Hepatocyte (in vitro differentiated cells): ENCODE results near the gene STOM. TPM values are rescaled to one million over a fixed set of nuclear protein-coding genes. Genes with fewer than 3 reads are reported as not detected.
A peak's percentile ranks its signal among the peaks of the same experiment; 100 is the strongest.

ENCODE experiments used
- DNase-seq: peaks from one replicate; pipeline ENCODE4 v3.0.0-alpha.2; 2016; ENCODE audit warnings: low spot score
- H2AFZ ChIP-seq: fragments of 200-600 bp; sonication (generic); 2 replicates; pipeline ENCODE4 v1.6.0; 2016; ENCODE audit warnings: antibody characterized with exemption, mild to moderate bottlenecking
- H3K27ac ChIP-seq: fragments of 200-600 bp; sonication (generic); 2 replicates; pipeline ENCODE4 v1.5.1; 2016; ENCODE audit warnings: mild to moderate bottlenecking
- H3K27me3 ChIP-seq: fragments of 200-600 bp; sonication (generic); 2 replicates; pipeline ENCODE4 v1.6.1; 2016
- H3K36me3 ChIP-seq: fragments of 200-600 bp; sonication (generic); replicated peaks from 2 replicates; pipeline ENCODE4 v1.5.1; 2016; ENCODE audit warnings: low read depth; ENCODE audit not compliant: insufficient read depth
- H3K4me1 ChIP-seq: fragments of 200-600 bp; sonication (generic); 2 replicates; pipeline ENCODE4 v1.5.1; 2016; ENCODE audit warnings: mild to moderate bottlenecking, moderate library complexity; ENCODE audit not compliant: insufficient read depth
- H3K4me2 ChIP-seq: fragments of 200-600 bp; sonication (generic); 2 replicates; pipeline ENCODE4 v1.6.0; 2016
- H3K4me3 ChIP-seq: fragments of 200-600 bp; sonication (generic); 2 replicates; pipeline ENCODE4 v1.5.1; 2016; ENCODE audit warnings: mild to moderate bottlenecking
- H3K79me2 ChIP-seq: fragments of 200-600 bp; sonication (generic); 2 replicates; pipeline ENCODE4 v1.6.0; 2017; ENCODE audit warnings: mild to moderate bottlenecking
- H3K9me2 ChIP-seq: fragments of 200-600 bp; sonication (generic); replicated peaks from 2 replicates; pipeline ENCODE4 v1.6.0; 2017; ENCODE audit warnings: mild to moderate bottlenecking; ENCODE audit not compliant: insufficient read depth
- H3K9me3 ChIP-seq: fragments of 200-600 bp; sonication (generic); 2 replicates; pipeline ENCODE4 v1.5.1; 2016; ENCODE audit warnings: low read depth, mild to moderate bottlenecking
- H4K20me1 ChIP-seq: fragments of 200-600 bp; sonication (generic); 2 replicates; pipeline ENCODE4 v1.6.0; 2016; ENCODE audit warnings: mild to moderate bottlenecking; ENCODE audit not compliant: insufficient read depth, poor library complexity, severe bottlenecking
- EZH2 ChIP-seq: fragments of 200-600 bp; sonication (generic); IDR thresholded peaks from 2 replicates; pipeline ENCODE4 v1.6.1; 2016; ENCODE audit warnings: antibody characterized with exemption, mild to moderate bottlenecking, borderline replicate concordance
- EZH2phosphoT487 ChIP-seq: fragments of 200-600 bp; sonication (generic); IDR thresholded peaks from one replicate; pipeline ENCODE4 v1.6.1; 2018; ENCODE audit warnings: antibody characterized with exemption, mild to moderate bottlenecking, low read depth, moderate library complexity; ENCODE audit not compliant: unreplicated experiment, severe bottlenecking
- WGBS: methylation state at CpG from one replicate; pipeline ENCODE4 v1.1.6; 2016; ENCODE audit warnings: low lambda C conversion rate; ENCODE audit errors: missing lambda C conversion rate; 5-methylcytosine and 5-hydroxymethylcytosine counted together
- polyA plus RNA-seq: library from polyadenylated mRNA; unstranded; fragments of >200 nt; fragmentation: Nextera tagmentation; extraction: Ambion mirVana; gene quantifications from 2 replicates; pipeline ENCODE4 v1.2.1, GENCODE V29; 2016
- total RNA-seq: library from RNA; depleted of rRNA; stranded (reverse); fragments of >200 nt; gene quantifications from 2 replicates; pipeline ENCODE4 v1.2.3, GENCODE V29; 2014
- TF ChIP-seq, protein P1 (sequence below): fragments of 200-600 bp; sonication (generic); IDR thresholded peaks from 2 replicates; pipeline ENCODE4 v1.5.1; 2016; ENCODE audit warnings: antibody characterized with exemption, mild to moderate bottlenecking; ENCODE audit not compliant: poor library complexity

STOM gene
- total and polyA plus RNA-seq, 2 experiments from 2014 or later, result 85.5 to 130 TPM

- no peaks in the 10 kb centered on the region for H4K20me1 ChIP-seq
- H3K4me3 ChIP-seq, result no peak overlapping the region
- no peaks in the 10 kb centered on the region for H3K36me3 ChIP-seq
- peak overlapping the region; percentile 82 for H3K27ac ChIP-seq
- TF ChIP-seq EZH2, result no peak
- TF ChIP-seq, protein P1, sequence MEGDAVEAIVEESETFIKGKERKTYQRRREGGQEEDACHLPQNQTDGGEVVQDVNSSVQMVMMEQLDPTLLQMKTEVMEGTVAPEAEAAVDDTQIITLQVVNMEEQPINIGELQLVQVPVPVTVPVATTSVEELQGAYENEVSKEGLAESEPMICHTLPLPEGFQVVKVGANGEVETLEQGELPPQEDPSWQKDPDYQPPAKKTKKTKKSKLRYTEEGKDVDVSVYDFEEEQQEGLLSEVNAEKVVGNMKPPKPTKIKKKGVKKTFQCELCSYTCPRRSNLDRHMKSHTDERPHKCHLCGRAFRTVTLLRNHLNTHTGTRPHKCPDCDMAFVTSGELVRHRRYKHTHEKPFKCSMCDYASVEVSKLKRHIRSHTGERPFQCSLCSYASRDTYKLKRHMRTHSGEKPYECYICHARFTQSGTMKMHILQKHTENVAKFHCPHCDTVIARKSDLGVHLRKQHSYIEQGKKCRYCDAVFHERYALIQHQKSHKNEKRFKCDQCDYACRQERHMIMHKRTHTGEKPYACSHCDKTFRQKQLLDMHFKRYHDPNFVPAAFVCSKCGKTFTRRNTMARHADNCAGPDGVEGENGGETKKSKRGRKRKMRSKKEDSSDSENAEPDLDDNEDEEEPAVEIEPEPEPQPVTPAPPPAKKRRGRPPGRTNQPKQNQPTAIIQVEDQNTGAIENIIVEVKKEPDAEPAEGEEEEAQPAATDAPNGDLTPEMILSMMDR, result no peak
- no peak for TF ChIP-seq EZH2phosphoT487
- no peaks in the 10 kb centered on the region for H3K27me3 ChIP-seq
- peaks cover 22% of the 10 kb centered on the region for H3K79me2 ChIP-seq
- no peaks in the 10 kb centered on the region for H3K9me3 ChIP-seq
- no peak overlapping the region for H3K4me2 ChIP-seq
- no peaks in the 10 kb centered on the region for H3K9me2 ChIP-seq
- H3K4me1 ChIP-seq, result peaks cover 47% of the 10 kb centered on the region
- 71% methylated on average over 4 of the region's 4 CpGs for WGBS
- H2AFZ ChIP-seq, result no peak overlapping the region
- DNase-seq, result no peak
These were observed 1.5 kb upstream of the STOM start for GRCh38 chr9:121371495-121372061.

- peaks cover 48% of the 10 kb centered on the region for H3K79me2 ChIP-seq
- no peak overlapping the region for H2AFZ ChIP-seq
- peak overlapping the region; percentile 85 for H3K27ac ChIP-seq
- peak overlapping the region; percentile 39 for H3K4me3 ChIP-seq
- H3K9me2 ChIP-seq, result no peaks in the 10 kb centered on the region
- TF ChIP-seq, protein P1, result no peak
- TF ChIP-seq EZH2phosphoT487, result no peak
- TF ChIP-seq EZH2, result no peak
- no peaks in the 10 kb centered on the region for H3K9me3 ChIP-seq
- peak overlapping the region; percentile 78 for H3K4me2 ChIP-seq
- 70% methylated on average over 8 of the region's 8 CpGs for WGBS
- DNase-seq, result no peak
- H3K4me1 ChIP-seq, result peaks cover 54% of the 10 kb centered on the region
- no peaks in the 10 kb centered on the region for H3K27me3 ChIP-seq
- H3K36me3 ChIP-seq, result no peaks in the 10 kb centered on the region
- H4K20me1 ChIP-seq, result no peaks in the 10 kb centered on the region
These were observed 1.3 kb downstream of the STOM start for GRCh38 chr9:121368745-121369144.

- WGBS, result 5% methylated on average over 1 of the region's 1 CpG
- Histone ChIP-seq H3K79me2 (peaks cover 50% of the 10 kb centered on the region), H3K27ac (peak overlapping the region; percentile 85), H4K20me1 (no peaks in the 10 kb centered on the region), H3K9me3 (no peaks in the 10 kb centered on the region), H3K4me1 (peaks cover 54% of the 10 kb centered on the region), H3K4me2 (peak overlapping the region; percentile 78), H2AFZ (no peak overlapping the region), H3K4me3 (peak overlapping the region; percentile 2), H3K9me2 (no peaks in the 10 kb centered on the region), H3K36me3 (no peaks in the 10 kb centered on the region), H3K27me3 (no peaks in the 10 kb centered on the region)
- no peak for DNase-seq
- TF ChIP-seq EZH2, result no peak
- no peak for TF ChIP-seq EZH2phosphoT487
- TF ChIP-seq, protein P1, result no peak
These were observed 1.9 kb downstream of the STOM start for GRCh38 chr9:121368138-121368522.
